PC-3 (cell line): Measurements from ENCODE around the gene BTBD18.

ENCODE experiments used
- EZH2 ChIP-seq: fragments of 300-600 bp; sonication (generic); IDR thresholded peaks from one replicate; pipeline ENCODE4 v1.6.1; 2017; ENCODE audit warnings: antibody characterized with exemption, mild to moderate bottlenecking, low read length; ENCODE audit not compliant: unreplicated experiment
- TF ChIP-seq, protein P1 (sequence below): fragments of 300-600 bp; sonication (generic); conservative IDR thresholded peaks from 2 replicates; pipeline ENCODE4 v1.5.1; 2017; ENCODE audit warnings: antibody characterized with exemption, low read depth, mild to moderate bottlenecking, low read length

DNA sequence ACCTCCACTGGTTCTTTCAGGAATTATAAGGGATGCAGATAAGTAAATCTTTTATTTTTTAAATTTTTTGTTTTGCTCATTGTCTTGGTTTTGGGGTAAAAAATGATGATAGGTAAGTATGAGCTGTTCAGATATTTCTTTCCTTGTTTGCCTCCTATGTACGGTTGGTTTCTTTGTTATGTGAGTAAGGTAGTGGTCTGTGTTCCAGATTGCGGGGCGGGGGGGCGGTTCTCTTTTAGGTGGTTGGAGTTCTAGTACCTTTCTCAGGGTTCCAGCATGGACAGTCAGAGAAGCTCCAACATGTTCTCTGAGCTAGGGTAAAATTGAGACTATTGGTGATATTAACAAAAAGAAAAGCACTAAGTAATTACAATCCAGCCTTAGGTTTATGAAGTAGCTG lies 12.4 kb upstream of the BTBD18 start:
- TF ChIP-seq, protein P1, sequence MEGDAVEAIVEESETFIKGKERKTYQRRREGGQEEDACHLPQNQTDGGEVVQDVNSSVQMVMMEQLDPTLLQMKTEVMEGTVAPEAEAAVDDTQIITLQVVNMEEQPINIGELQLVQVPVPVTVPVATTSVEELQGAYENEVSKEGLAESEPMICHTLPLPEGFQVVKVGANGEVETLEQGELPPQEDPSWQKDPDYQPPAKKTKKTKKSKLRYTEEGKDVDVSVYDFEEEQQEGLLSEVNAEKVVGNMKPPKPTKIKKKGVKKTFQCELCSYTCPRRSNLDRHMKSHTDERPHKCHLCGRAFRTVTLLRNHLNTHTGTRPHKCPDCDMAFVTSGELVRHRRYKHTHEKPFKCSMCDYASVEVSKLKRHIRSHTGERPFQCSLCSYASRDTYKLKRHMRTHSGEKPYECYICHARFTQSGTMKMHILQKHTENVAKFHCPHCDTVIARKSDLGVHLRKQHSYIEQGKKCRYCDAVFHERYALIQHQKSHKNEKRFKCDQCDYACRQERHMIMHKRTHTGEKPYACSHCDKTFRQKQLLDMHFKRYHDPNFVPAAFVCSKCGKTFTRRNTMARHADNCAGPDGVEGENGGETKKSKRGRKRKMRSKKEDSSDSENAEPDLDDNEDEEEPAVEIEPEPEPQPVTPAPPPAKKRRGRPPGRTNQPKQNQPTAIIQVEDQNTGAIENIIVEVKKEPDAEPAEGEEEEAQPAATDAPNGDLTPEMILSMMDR = no peak
- TF ChIP-seq EZH2 = no peak
